KMS-11 (cell line): ENCODE results near the gene VPS33B.

Experiments
- H2AFZ ChIP-seq: fragments of 200-600 bp; sonication (generic); 2 replicates; pipeline ENCODE4 v1.6.1; 2016; ENCODE audit warnings: antibody characterized with exemption, mixed run types, low read depth
- H3K27ac ChIP-seq: fragments of 200-600 bp; sonication (generic); 2 replicates; pipeline ENCODE4 v1.6.1; 2016; ENCODE audit warnings: mild to moderate bottlenecking, mixed run types
- H3K27me3 ChIP-seq: fragments of 200-600 bp; sonication (generic); 2 replicates; pipeline ENCODE4 v1.6.1; 2017; ENCODE audit warnings: mild to moderate bottlenecking, low read depth, mixed run types, moderate library complexity; ENCODE audit not compliant: insufficient read depth
- H3K36me3 ChIP-seq: fragments of 200-600 bp; sonication (generic); 2 replicates; pipeline ENCODE4 v1.6.1; 2017; ENCODE audit warnings: mild to moderate bottlenecking, mixed run types; ENCODE audit not compliant: insufficient read depth
- H3K4me1 ChIP-seq: fragments of 200-600 bp; sonication (generic); 2 replicates; pipeline ENCODE4 v1.6.1; 2016; ENCODE audit warnings: mild to moderate bottlenecking, low read depth, mixed run types; ENCODE audit not compliant: poor library complexity, severe bottlenecking
- H3K4me2 ChIP-seq: fragments of 200-600 bp; sonication (generic); 2 replicates; pipeline ENCODE4 v1.7.0; 2016; ENCODE audit warnings: mild to moderate bottlenecking, mixed run types
- H3K4me3 ChIP-seq: fragments of 200-600 bp; sonication (generic); IDR thresholded peaks from 2 replicates; pipeline ENCODE4 v1.6.1; 2017; ENCODE audit warnings: low read depth, low read length, mixed read lengths; ENCODE audit not compliant: insufficient read depth
- H3K79me2 ChIP-seq: fragments of 200-600 bp; sonication (generic); 2 replicates; pipeline ENCODE4 v1.6.1; 2016; ENCODE audit warnings: low read depth, mixed run types; ENCODE audit not compliant: insufficient read depth
- H3K9ac ChIP-seq: fragments of 200-600 bp; sonication (generic); 2 replicates; pipeline ENCODE4 v1.6.1; 2016; ENCODE audit warnings: mild to moderate bottlenecking, mixed run types
- H4K20me1 ChIP-seq: fragments of 200-600 bp; sonication (generic); 2 replicates; pipeline ENCODE4 v1.6.1; 2016; ENCODE audit warnings: mild to moderate bottlenecking, mixed run types; ENCODE audit not compliant: insufficient read depth
- TF ChIP-seq, protein P1 (sequence below): fragments of 200-600 bp; sonication (generic); conservative IDR thresholded peaks from 2 replicates; pipeline ENCODE4 v1.6.1; 2017; ENCODE audit warnings: low read depth, mild to moderate bottlenecking, antibody characterized with exemption, low read length, moderate library complexity, mixed read lengths

Gene VPS33B

DNA sequence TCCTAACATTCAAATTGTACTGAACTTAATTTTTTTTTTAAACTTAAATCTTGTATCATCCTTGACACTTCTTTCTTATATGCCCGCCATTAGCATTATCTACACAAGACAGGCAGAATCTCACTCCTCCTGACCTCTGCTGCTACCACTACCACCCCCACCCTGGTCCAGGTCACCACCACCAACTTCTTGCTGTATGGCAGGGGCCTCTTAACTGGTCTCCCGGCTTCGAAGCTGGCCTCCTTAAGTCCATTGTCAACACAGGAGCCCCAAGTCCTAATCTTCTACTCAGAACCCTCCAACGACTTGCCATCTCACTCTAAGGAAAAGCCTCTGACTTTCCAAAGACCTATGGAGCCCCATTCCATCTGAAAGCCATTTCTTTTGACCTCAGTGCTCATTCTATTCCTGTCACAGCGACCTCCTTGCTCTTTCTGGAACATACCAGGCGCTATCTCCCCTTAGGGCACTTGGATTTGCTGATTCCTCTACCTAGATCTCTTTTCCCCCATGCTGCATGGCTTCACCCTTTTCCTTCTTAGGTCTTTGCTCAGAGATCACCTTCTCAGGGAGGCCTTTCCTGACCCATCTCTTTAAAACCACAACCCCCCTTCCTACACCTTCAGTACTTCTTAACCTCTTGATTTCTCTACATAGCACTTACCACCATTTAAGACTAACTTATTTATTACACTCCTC is 30.7 kb downstream of the VPS33B start:
- TF ChIP-seq, protein P1, sequence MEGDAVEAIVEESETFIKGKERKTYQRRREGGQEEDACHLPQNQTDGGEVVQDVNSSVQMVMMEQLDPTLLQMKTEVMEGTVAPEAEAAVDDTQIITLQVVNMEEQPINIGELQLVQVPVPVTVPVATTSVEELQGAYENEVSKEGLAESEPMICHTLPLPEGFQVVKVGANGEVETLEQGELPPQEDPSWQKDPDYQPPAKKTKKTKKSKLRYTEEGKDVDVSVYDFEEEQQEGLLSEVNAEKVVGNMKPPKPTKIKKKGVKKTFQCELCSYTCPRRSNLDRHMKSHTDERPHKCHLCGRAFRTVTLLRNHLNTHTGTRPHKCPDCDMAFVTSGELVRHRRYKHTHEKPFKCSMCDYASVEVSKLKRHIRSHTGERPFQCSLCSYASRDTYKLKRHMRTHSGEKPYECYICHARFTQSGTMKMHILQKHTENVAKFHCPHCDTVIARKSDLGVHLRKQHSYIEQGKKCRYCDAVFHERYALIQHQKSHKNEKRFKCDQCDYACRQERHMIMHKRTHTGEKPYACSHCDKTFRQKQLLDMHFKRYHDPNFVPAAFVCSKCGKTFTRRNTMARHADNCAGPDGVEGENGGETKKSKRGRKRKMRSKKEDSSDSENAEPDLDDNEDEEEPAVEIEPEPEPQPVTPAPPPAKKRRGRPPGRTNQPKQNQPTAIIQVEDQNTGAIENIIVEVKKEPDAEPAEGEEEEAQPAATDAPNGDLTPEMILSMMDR, result no peak
- H3K27me3 ChIP-seq, result no peaks in the 10 kb centered on the region
- no peak overlapping the region for H3K9ac ChIP-seq
- H4K20me1 ChIP-seq, result peaks cover 8% of the 10 kb centered on the region; the same call in 1 of the 2 replicates
- no peaks in the 10 kb centered on the region for H3K36me3 ChIP-seq
- H3K4me3 ChIP-seq, result no peak overlapping the region
- H3K27ac ChIP-seq, result no peak overlapping the region
- H3K4me2 ChIP-seq, result no peak overlapping the region
- peaks cover 53% of the 10 kb centered on the region for H3K4me1 ChIP-seq
- H2AFZ ChIP-seq, result no peak overlapping the region
- H3K79me2 ChIP-seq, result peaks cover 76% of the 10 kb centered on the region

DNA sequence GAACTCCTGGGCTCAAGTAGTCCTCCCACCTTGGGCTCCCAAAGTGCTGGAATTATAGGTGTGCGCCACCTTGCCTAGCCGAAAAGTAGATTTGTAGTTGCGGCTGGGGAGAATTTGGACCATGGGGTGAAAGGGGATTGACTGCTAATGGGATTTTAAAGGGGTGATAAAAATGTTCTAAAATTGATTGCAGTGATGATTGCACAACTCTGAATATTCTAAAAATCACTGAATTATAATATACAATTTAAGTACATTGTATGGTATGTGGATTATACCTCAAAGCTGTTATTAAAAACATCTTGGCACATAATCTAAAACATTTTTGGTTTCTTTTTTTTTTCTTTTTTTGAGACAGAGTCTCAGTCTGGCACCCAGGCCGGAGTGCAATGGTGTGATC is 31.9 kb downstream of the VPS33B start:
- Histone ChIP-seq H4K20me1 (peaks cover 13% of the 10 kb centered on the region; the same call in 1 of the 2 replicates), H3K4me2 (no peak overlapping the region), H3K36me3 (no peaks in the 10 kb centered on the region), H3K9ac (no peak overlapping the region), H3K27ac (no peak overlapping the region), H3K4me3 (no peak overlapping the region), H2AFZ (no peak overlapping the region), H3K4me1 (peaks cover 51% of the 10 kb centered on the region), H3K27me3 (no peaks in the 10 kb centered on the region), H3K79me2 (peaks cover 87% of the 10 kb centered on the region)
- TF ChIP-seq, protein P1, result no peak

DNA sequence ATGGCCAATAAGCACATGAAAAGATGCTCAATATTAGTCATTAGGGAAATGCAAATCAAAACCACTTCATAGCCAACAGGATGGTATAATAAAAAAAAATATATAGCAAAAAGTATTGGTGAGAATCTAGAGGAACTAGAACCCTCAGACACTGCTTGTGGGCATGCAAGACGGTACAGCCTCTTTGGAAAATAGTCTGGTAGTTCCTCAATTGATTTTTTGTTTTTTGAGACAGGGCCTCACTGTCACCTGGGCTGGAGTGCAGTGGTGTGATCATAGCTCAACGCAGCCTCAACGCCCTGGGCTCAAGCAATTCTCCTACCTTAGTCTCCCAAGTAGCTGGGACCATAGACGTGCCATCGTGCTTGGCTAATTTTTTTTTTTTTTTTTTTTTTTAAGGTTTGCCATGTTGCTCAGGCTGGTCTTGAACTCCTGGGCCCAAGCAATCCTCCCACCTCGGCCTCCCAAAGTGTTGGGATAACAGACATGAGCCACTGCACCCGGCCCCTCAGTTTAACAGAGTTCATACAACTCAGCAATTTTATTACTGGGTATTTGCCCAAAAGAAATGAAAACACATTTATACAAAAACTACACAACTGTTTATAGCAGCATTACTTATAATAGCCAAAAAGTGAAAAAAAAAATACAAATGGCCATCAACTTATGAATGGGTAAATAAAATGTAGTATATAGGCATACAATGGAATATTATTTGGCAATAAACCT is 33.2 kb downstream of the VPS33B start:
- Histone ChIP-seq H3K36me3 (no peaks in the 10 kb centered on the region), H3K27ac (no peak overlapping the region), H2AFZ (no peak overlapping the region), H3K9ac (no peak overlapping the region), H3K27me3 (no peaks in the 10 kb centered on the region), H3K4me2 (peak overlapping the region; percentile 27; the same call in 1 of the 2 replicates), H3K79me2 (peaks cover 97% of the 10 kb centered on the region), H3K4me1 (peaks cover 48% of the 10 kb centered on the region), H3K4me3 (no peak overlapping the region), H4K20me1 (peaks cover 13% of the 10 kb centered on the region; the same call in 1 of the 2 replicates)
- TF ChIP-seq, protein P1, result no peak

DNA sequence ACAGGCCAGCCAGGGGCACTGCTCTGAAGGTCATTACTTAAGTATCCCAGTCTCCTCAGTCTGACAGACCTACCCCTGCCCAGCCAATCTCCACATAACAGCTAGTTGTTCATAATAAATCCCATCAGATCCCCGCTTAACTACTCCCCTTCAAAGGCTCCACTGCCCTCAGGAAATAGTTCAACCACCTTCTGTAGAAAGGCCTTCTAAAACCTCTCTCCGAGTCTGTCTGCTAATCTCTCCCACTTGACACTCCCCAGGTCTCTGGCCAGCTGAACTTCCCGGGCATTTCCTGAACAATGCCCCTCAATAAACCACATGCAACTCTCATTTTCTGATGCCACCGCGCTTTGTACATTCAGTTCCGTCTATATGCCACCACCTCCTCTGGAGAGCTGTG is 34.1 kb downstream of the VPS33B start:
- H2AFZ ChIP-seq, result no peak overlapping the region

More for the DNA sequence above, 34.1 kb downstream of the VPS33B start:
- Histone ChIP-seq H3K4me3 (no peak overlapping the region), H3K27me3 (no peaks in the 10 kb centered on the region), H3K79me2 (peaks cover 90% of the 10 kb centered on the region), H3K9ac (no peak overlapping the region), H3K27ac (no peak overlapping the region), H3K4me1 (peaks cover 47% of the 10 kb centered on the region), H4K20me1 (peaks cover 13% of the 10 kb centered on the region; the same call in 1 of the 2 replicates), H3K36me3 (peaks cover 4% of the 10 kb centered on the region; the same call in 1 of the 2 replicates), H3K4me2 (peak overlapping the region; percentile 3; the same call in 1 of the 2 replicates)
- TF ChIP-seq, protein P1, result no peak
